Fibroblast of lung (primary cell): ENCODE results near the gene LYVE1. TPM values are rescaled to one million over a fixed set of nuclear protein-coding genes. Genes with fewer than 3 reads are reported as not detected.

Experiments used
- DNase-seq, 2 donors: peaks; one replicate each; pipeline versions ENCODE4 v3.0.0 to v3.0.0-alpha.2; 2010; ENCODE audit warnings: low read depth in 2 of 2
- H2AFZ ChIP-seq: 2 replicates; pipeline ENCODE4 v1.5.1; 2012; ENCODE audit warnings: low read length, control low read depth, inconsistent platforms
- H3K27ac ChIP-seq: 2 replicates; pipeline ENCODE4 v1.5.1; 2011; ENCODE audit warnings: low read length, control low read depth; ENCODE audit not compliant: insufficient read depth
- H3K27me3 ChIP-seq: 2 replicates; pipeline ENCODE4 v1.5.1; 2011; ENCODE audit warnings: mild to moderate bottlenecking, low read length; ENCODE audit not compliant: control insufficient read depth, insufficient read depth
- H3K36me3 ChIP-seq: 2 replicates; pipeline ENCODE4 v1.5.1; 2011; ENCODE audit warnings: low read length; ENCODE audit not compliant: control insufficient read depth, insufficient read depth
- H3K4me1 ChIP-seq: 2 replicates; pipeline ENCODE4 v1.5.1; 2011; ENCODE audit warnings: low read length; ENCODE audit not compliant: control insufficient read depth, insufficient read depth; ENCODE audit errors: extremely low read depth
- H3K4me2 ChIP-seq: 2 replicates; pipeline ENCODE4 v1.5.1; 2011; ENCODE audit warnings: low read length, control low read depth; ENCODE audit not compliant: insufficient read depth; ENCODE audit errors: extremely low read depth
- H3K4me3 ChIP-seq, 4 experiments: fragments of 200-600 bp in 1 of 4; sonication (generic) in 1 of 4; replicated peaks in 1 of 4; 2 replicates each; pipeline ENCODE4 v1.5.1; 2011 to 2016; ENCODE audit warnings: low read length in 4 of 4, low read depth in 3 of 4, mild to moderate bottlenecking in 3 of 4, control low read depth in 2 of 4, inconsistent platforms in 1 of 4, mixed read lengths in 1 of 4; ENCODE audit not compliant: insufficient read depth in 1 of 4; ENCODE audit errors: control extremely low read depth in 1 of 4
- H3K79me2 ChIP-seq: 2 replicates; pipeline ENCODE4 v1.5.1; 2012; ENCODE audit warnings: mild to moderate bottlenecking, low read length, inconsistent platforms; ENCODE audit not compliant: control insufficient read depth, insufficient read depth
- H3K9ac ChIP-seq: 2 replicates; pipeline ENCODE4 v1.5.1; 2011; ENCODE audit warnings: mild to moderate bottlenecking, low read length, control low read depth; ENCODE audit not compliant: insufficient read depth
- H3K9me3 ChIP-seq: 2 replicates; pipeline ENCODE4 v1.5.1; 2012; ENCODE audit warnings: low read depth, low read length; ENCODE audit not compliant: control insufficient read depth, insufficient read depth
- H4K20me1 ChIP-seq: 2 replicates; pipeline ENCODE4 v1.5.1; 2011; ENCODE audit warnings: low read length; ENCODE audit not compliant: control insufficient read depth, insufficient read depth; ENCODE audit errors: extremely low read depth
- CTCF ChIP-seq, 2 donors: IDR thresholded peaks in 1 of 2; conservative IDR thresholded peaks in 1 of 2; 1 replicate in 1 of 2; 2 replicates in 1 of 2; pipeline ENCODE4 v1.5.1; 2011 to 2012; ENCODE audit warnings: low read length in 2 of 2, control low read depth in 1 of 2, inconsistent platforms in 1 of 2, low read depth in 1 of 2, mild to moderate bottlenecking in 1 of 2
- EZH2 ChIP-seq: IDR thresholded peaks from 2 replicates; pipeline ENCODE4 v1.5.1; 2012; ENCODE audit warnings: low read length, control low read depth, mild to moderate bottlenecking; ENCODE audit errors: missing control alignments
- polyA plus RNA-seq, 2 donors: library from polyadenylated mRNA; depleted of rRNA in 1 of 2; stranded (reverse) in 1 of 2; unstranded in 1 of 2; fragments of >200 nt; gene quantifications; 2 replicates each; pipeline ENCODE4 v1.2.1, GENCODE V29; 2011 to 2012; ENCODE audit warnings: missing spikeins in 1 of 2
- total RNA-seq: library from RNA; depleted of rRNA; stranded (reverse); fragments of >200 nt; gene quantifications from 2 replicates; pipeline ENCODE4 v1.2.1, GENCODE V29; 2014

LYVE1 gene
- total and polyA plus RNA-seq, 2 donors (not counting 1 experiment from before 2014, with no cell fraction given): 0.08 to 0.17 TPM

- H3K4me1 ChIP-seq: peaks cover 17% of the 10 kb centered on the region
- H3K27me3 ChIP-seq: no peaks in the 10 kb centered on the region
- H3K36me3 ChIP-seq: peaks cover 6% of the 10 kb centered on the region
- no peak overlapping the region for H3K9ac ChIP-seq
- H3K9me3 ChIP-seq: no peaks in the 10 kb centered on the region
- H4K20me1 ChIP-seq: no peaks in the 10 kb centered on the region
- no peak for TF ChIP-seq EZH2
- no peak for TF ChIP-seq CTCF (conservative IDR thresholded peaks at IDR 0.05 in 1 of 2, IDR thresholded peaks at IDR 0.05 in 1 of 2; ENCODE audit: low read depth in 1 of 2, low read length in 2 of 2)
- no peak overlapping the region for H3K4me3 ChIP-seq
- H3K79me2 ChIP-seq: no peaks in the 10 kb centered on the region
- H3K4me2 ChIP-seq: no peak overlapping the region
- no peak overlapping the region for H3K27ac ChIP-seq
- no peak for DNase-seq
- no peak overlapping the region for H2AFZ ChIP-seq
These were observed 41.2 kb upstream of the LYVE1 start for GRCh38 chr11:10609636-10610035.

GRCh38 chr11:10608584-10608983 lies 40.1 kb upstream of the LYVE1 start:
- H2AFZ ChIP-seq: no peak overlapping the region
- H3K36me3 ChIP-seq: peaks cover 5% of the 10 kb centered on the region
- no peak overlapping the region for H3K4me2 ChIP-seq
- DNase-seq: no peak
- no peaks in the 10 kb centered on the region for H3K27me3 ChIP-seq
- H3K9me3 ChIP-seq: no peaks in the 10 kb centered on the region
- H3K9ac ChIP-seq: no peak overlapping the region
- no peak overlapping the region for H3K27ac ChIP-seq
- TF ChIP-seq EZH2 (no peak), CTCF (conservative IDR thresholded peaks at IDR 0.05 in 1 of 2, IDR thresholded peaks at IDR 0.05 in 1 of 2; ENCODE audit: low read depth in 1 of 2, low read length in 2 of 2) (no peak)
- peaks cover 19% of the 10 kb centered on the region for H3K4me1 ChIP-seq
- no peaks in the 10 kb centered on the region for H4K20me1 ChIP-seq
- H3K79me2 ChIP-seq: no peaks in the 10 kb centered on the region
- H3K4me3 ChIP-seq: no peak overlapping the region

GRCh38 chr11:10607462-10608132 lies 39.1 kb upstream of the LYVE1 start:
- Histone ChIP-seq H3K9ac (no peak overlapping the region), H3K79me2 (no peaks in the 10 kb centered on the region), H3K4me1 (peaks cover 19% of the 10 kb centered on the region), H3K36me3 (peaks cover 3% of the 10 kb centered on the region), H3K27me3 (no peaks in the 10 kb centered on the region), H3K27ac (no peak overlapping the region), H3K9me3 (no peaks in the 10 kb centered on the region), H3K4me2 (no peak overlapping the region), H3K4me3 (no peak overlapping the region), H4K20me1 (no peaks in the 10 kb centered on the region), H2AFZ (no peak overlapping the region)
- TF ChIP-seq EZH2: no peak
- no peak for TF ChIP-seq CTCF (conservative IDR thresholded peaks at IDR 0.05 in 1 of 2, IDR thresholded peaks at IDR 0.05 in 1 of 2; ENCODE audit: low read depth in 1 of 2, low read length in 2 of 2)
- peak in 1 of 2 donors; percentile 26 for DNase-seq
